ENCODE measurements around the gene ZBTB8B. TPM values are rescaled to one million over a fixed set of nuclear protein-coding genes. Genes with fewer than 3 reads are reported as not detected.
A peak's percentile ranks its signal among the peaks of the same experiment; 100 is the strongest.

The ZBTB8B gene
- total RNA-seq: 0.02 TPM in 1 of 2 replicates, not detected in the other
- 0.01 TPM in 1 of 2 replicates, not detected in the other for polyA plus RNA-seq
- polyA plus RNA-seq (2011; cell fraction: cytosol; rRNA removed): 0.01 TPM in 1 of 2 replicates, not detected in the other
- 0.03 TPM in 2 replicates for polyA plus RNA-seq (2011; cell fraction: nucleus; rRNA removed)
- polyA plus RNA-seq (2012): not detected in 2 replicates
- 0.06 TPM in 1 of 2 replicates, not detected in the other for polyA minus RNA-seq
- not detected for polyA minus RNA-seq (2011; cell fraction: cytosol; rRNA and poly(A)+ RNA removed)
- polyA minus RNA-seq (2011; cell fraction: nucleus; rRNA and poly(A)+ RNA removed): not detected in 2 replicates
- percentile 13 among the genes with signal in this experiment for Bru-seq, nascent RNA
- percentile 7 among the genes with signal in this experiment for BruChase-seq, experiment 1, labeled RNA remaining after a 6-hour chase
- percentile 14 among the genes with signal in this experiment for BruChase-seq, experiment 2, labeled RNA remaining after a 2-hour chase
- long read RNA-seq: 0 reads

- peak within 1 kb of the TSS; percentile 12 to 44 (median 40) for H3K4me3 ChIP-seq (replicated peaks in 1 of 3; ENCODE audit: insufficient read depth in 1 of 3, low read depth in 1 of 3, low read length in 3 of 3)
- dilution Hi-C loops (cut with MboI; ENCODE audit: extremely low pct_ligation_motif_present, low sequenced_read_pairs) (no loop called here), intact Hi-C loops (cut with micrococcal nuclease) (no loop called here)
- H3K79me2 ChIP-seq (ENCODE audit: control insufficient read depth, insufficient read depth, low read length): no peaks in the 10 kb centered on the region
- no TSS peak for BruUV-seq (replicated peaks)
- TF ChIP-seq MYC (IDR thresholded peaks at IDR 0.05; ENCODE audit: low read depth, low read length) (no peak), CTCF (IDR thresholded peaks at IDR 0.05; ENCODE audit: extremely low read depth in 1 of 2, insufficient read depth in 1 of 2, low read depth in 1 of 2, low read length in 2 of 2) (no peak), GATA2 (IDR thresholded peaks at IDR 0.05; ENCODE audit: insufficient read depth, insufficient read length, low read depth, low read length) (no peak), EZH2 (IDR thresholded peaks at IDR 0.05; ENCODE audit: borderline replicate concordance, low read depth, low read length, severe bottlenecking) (peak; percentile 11), JUN (IDR thresholded peaks at IDR 0.05; ENCODE audit: borderline replicate concordance, insufficient read depth, insufficient read length, low read depth) (no peak)
- no peaks in the 10 kb centered on the region for H3K36me3 ChIP-seq (ENCODE audit: control insufficient read depth in 2 of 2, extremely low read depth in 1 of 2, insufficient read depth in 2 of 2, low read length in 2 of 2)
- H4K20me1 ChIP-seq (replicated peaks; ENCODE audit: control insufficient read depth, extremely low read depth, insufficient read depth, low read length): no peaks in the 10 kb centered on the region
- FAIRE-seq (peak; percentile 46), DNase-seq (ENCODE audit: low read depth, low spot score) (peak; percentile 68)
- H3K9me3 ChIP-seq (replicated peaks; ENCODE audit: control insufficient read depth, insufficient read depth, low read length): no peaks in the 10 kb centered on the region
- peak within 1 kb of the TSS; percentile 18 for H2AFZ ChIP-seq (ENCODE audit: low read depth, low read length)
- ChIA-PET POLR2A (no interaction called here), CTCF (interaction anchor here (0.9 to 2.1 kb wide), 6 partner anchors 8 to 155 kb away, joined by 3 to 7 read pairs (median 4); no protein-coding TSS in a partner anchor)
- no peaks in the 10 kb centered on the region for H3K9me1 ChIP-seq (replicated peaks; ENCODE audit: control insufficient read depth, extremely low read depth, insufficient read depth, low read length)
- peaks cover 22 to 27% of the 10 kb centered on the region in 2 experiments for H3K27me3 ChIP-seq (ENCODE audit: control insufficient read depth in 2 of 2, insufficient read depth in 2 of 2, low read length in 2 of 2)
- H3K4me2 ChIP-seq (ENCODE audit: insufficient read depth, low read length): peak within 1 kb of the TSS; percentile 86
- H3K27ac ChIP-seq (ENCODE audit: insufficient read depth, low read depth, low read length): no peak within 1 kb of the TSS
- no peak within 1 kb of the TSS for H3K9ac ChIP-seq (replicated peaks; ENCODE audit: extremely low read depth, insufficient read depth, low read length)
- peaks cover 12% of the 10 kb centered on the region for H3K4me1 ChIP-seq (ENCODE audit: control insufficient read depth, extremely low read depth, insufficient read depth, low read length)
These were observed at the start of gene ZBTB8B for GRCh38 chr1:32464716-32465577. ZBTB8B (plus strand) TSS chr1:32465072; CDS start chr1:32470625, 5,553 bp downstream.
